HG03159 (cell line): ENCODE measurements around the gene BIRC7.
"Not testable (repeated sequence)": the region's sequence is repeated elsewhere in the genome, so short reads cannot be mapped to it uniquely, and the experiment has no call there.

Experiments
- ATAC-seq: cut with Tn5 transposase; IDR thresholded peaks from one replicate; pipeline ENCODE4 v1.9.1; 2021; ENCODE audit warnings: mild to moderate bottlenecking, moderate library complexity; ENCODE audit not compliant: unreplicated experiment

BIRC7 gene

DNA sequence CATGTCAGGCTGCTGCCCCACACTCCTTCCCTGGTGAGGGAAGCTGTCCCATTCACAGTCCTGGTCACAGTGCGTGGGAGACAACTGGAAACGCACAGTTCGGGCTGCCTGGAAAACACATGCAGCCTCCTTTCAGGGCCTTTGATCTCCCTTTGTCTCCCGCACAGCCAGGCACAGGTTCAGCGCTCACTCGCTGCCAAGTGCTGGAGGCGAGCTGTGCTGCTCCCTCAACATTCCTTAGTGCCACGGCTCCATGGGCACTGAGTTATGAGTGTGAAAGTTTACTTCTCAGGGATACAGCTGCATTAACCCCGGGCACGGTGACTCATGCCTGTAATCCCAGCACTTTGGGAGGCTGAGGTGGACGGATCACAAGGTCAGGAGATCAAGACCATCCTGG lies 28.8 kb upstream of the BIRC7 start:
- ATAC-seq = no peak

DNA sequence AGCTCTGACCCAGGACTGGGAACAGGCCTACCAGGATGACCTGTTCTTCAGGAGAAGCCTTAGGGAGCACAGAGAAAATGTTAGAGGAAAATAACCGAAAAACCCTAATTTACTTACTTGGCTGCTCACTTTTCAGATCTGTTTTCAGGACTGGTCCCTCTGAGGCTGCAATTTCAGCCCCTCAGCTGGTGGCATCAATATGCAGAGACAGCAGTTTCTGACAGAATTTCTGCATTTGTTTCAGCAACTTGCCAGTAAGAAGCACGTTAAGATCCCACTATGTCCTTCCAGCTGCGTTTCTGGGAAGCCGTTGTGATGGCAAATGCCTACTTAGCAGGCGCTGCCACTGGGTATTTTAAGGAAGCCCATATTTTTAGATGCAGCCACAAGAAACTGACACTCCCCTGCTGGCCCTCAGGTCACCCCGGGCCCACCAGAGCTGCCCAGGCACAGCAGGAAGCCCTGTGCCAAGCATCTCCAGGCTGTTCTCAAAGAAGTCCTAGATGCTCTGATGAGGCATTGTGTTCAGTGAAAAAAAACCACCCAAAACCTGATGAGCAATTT lies 27.3 kb upstream of the BIRC7 start:
- ATAC-seq = no peak

DNA sequence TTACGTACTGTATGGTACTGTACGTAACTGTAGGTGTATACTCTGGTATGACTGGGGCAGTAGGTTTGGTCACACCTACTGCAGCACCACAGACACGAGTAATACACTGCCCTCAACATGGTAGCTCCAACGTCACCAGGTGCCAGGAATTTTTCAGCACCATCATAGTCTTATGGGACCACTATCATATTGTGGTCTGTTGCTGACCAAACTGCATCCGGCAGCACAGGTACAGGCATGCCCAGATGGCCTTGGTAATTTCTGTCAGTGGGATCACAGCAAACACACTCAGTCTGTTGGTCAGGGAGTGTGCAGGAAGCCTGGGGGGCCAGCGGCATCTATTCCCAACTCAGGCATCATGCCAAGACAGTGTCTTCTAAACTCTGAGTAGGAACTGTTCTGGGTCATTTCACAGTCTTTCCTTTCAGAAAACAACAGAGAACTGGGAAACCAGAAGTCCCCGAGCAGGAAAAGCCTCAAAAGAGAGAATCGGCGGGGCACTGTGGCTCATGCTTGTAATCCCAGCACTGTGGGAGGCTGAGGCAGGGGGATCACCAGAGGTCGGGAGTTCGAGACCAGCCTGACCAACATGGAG lies 25.6 kb upstream of the BIRC7 start:
- no peak for ATAC-seq

DNA sequence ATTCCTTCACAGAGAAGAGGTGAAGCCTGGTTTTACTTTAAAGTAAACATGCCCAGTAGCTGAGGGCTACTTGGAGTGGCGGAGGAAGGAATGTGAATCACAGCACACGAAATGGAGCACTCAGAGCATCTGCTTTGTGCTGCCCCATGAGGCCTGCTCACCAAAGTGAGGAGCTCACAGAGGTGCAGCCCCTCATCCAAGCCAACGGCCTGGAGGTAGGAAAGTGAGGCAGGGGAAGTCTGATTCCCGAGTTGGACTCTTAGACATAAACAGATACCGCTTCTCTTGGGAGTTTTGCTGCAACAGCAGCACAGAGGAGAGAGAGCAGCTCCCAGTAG lies 23.3 kb upstream of the BIRC7 start:
- ATAC-seq = no peak

DNA sequence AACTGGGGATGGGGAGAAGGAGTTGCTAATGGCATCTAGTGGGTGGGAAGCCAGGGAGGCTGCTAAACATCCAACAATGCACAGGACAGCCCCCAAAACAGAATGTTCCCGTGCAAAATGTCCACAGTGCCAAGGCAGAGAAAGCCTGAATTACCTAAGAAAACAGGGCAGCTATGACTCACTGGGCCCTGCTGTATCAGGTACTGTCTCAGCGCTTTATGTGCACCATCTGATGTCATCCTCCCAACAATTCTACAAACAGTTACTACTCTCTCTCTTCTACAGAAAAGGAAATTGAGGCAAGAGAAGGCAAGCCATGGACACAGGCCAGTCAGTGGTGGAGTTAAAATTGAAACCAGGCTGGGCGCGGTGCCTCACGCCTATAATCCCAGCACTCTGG lies 22.9 kb upstream of the BIRC7 start:
- no peak for ATAC-seq

DNA sequence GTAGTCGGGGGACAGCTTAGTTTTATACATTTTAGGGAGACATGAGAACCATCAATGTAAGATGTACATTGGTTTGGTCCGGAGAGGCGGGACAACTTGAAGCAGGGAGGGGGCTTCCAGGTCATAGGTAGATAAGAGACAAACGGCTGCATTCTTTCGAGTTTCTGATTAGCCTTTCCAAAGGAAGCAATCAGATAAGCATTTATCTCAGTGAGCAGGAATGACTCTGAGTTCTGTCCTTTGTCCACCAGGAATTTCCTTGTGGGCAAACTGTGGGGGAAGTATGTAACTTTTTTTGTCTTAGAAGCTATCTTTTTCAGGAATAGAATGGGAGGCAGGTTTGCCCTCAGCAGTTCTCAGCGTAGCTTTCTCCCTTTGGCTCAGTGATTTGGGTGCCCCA lies 21.2 kb upstream of the BIRC7 start:
- no peak for ATAC-seq

DNA sequence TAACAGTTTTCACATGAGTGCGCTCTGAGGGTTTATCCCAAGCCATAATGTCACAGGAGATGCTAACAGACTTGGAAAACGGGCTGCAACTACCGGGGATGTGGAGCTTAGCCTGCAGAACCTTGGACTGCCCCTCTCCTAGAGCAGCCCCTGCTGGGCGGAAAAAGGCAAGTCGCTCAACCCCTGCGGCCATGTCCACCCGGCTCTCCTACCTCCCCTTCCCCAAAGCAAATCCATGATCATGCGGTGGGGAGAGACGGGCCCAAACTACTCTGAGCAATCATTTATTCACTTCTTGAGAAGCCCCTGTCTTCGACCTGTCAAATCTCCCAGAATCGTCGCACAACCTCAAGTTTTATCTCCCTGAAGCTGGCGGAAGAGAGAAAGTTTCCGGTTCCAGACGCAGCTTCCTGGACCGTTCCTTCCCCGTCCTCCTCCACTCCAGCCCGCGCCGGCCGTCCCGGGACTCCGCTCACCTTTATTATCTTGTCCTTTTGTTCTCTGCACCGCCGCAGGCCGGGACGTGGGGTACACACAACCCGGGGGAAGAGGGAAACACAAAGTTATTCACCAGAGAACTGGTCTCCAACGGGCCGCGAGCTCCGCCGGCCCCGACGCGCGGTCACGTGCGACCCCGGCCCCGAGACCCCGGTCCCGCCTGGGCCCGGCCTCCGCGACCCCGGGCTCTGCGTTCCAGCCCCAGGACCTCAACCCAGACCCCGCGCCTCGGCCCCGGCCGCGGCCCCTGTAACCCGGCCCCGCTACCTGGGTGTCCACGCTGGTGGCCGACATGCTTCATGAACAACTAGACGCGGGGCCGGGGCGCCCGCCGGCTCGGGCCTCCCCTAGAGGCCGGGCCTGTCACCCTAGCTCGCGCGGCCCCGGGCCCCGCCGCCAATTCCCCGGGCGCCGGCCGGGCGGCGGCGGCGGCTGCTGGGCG lies 20.3 kb upstream of the BIRC7 start:
- ATAC-seq = peak; percentile 19

DNA sequence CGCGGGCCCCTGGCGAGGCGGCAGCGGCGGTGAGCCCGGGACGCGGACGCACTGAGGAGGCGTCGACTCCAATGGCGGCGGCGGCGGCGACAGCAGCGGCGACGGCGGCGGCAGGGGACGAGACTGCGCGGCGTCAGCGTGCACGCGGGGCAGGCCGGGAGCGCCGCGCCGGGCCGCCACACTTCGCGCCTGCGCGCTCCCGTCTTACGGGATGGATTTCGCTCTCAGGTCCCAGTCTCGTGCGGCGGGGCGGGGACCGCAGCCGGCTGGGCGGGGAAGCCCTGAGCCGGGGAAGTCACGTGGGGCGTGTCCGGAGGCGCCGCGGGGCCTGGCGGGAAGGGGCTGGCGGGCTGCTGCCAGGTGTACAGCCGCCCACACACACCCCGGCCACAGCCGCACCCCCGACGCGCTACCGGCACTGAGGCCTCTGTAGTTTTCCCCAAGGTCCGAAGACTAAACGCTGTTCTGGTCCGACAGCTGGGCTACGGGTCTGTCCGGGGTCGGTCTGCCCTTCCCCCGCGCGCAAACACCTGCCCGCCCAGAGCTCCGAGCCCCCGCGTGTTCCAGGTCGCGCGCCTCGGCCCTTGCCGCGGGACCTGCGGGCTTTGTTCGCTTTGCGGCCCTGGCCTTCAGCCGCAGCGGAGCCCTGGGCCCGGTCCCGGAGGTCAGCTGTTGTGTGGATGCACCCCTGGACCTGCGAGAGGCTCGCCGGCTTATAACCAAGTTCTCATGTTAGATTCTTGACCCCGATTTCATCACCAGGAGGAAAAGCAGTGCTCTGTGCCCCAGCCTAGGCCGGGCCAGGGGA lies 19.5 kb upstream of the BIRC7 start, which contains the start of gene YTHDF1:
Gene YTHDF1, minus strand, starts transcription at position 91 of the 808 bp plus-strand sequence. CDS start 239 bp downstream, outside the sequence.
- peak; percentile 83 for ATAC-seq

DNA sequence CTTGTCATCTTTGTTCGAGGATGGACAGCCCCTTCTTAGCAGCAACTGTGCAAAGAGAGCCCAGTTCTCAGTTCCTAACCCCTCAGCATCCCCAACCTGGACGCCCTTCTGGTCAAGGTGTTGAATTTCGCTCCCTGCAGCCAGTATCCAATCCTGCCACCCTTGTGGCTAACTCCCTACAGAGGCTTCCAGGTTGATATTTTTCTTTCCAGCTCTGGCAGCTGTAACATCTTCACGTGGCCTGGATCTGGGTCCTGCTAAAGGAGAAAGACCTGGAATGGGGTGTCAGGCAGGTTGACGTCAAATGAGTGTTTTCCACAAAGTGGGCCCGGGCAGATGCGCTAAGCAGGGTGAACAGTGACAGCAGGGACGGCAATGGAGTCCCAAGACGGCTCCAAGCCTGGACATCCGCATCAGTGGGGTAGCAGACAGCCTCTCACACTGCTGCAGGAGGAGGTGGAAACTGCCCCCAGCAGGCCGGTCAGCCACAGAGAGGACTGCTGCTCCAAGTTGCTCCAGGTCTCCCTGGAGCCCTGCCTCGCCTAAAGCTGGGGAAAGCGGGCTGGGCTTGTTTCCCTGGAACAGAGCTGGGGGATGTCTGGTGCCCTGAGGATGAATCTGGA lies 18.7 kb upstream of the BIRC7 start:
- no peak for ATAC-seq

DNA sequence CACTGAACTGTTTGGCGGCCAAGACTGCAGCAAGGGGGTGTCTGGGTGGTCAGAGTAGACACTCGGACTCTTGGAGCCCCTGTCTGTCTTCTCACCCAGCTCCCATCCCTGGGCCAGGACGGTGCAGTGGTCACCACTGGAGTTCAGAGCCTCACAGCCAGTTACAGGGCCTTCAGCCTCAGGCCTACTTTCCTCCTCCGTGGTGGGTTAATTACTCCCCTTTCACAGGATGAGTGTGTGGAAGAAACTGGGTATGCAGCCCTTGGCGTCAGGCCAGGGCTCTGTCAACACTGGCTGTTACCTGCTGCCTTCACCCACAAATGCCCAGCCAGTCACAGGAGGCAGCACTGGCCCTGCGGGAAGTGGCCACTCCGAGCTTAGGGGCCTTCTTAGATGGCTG lies 18.0 kb upstream of the BIRC7 start:
- no peak for ATAC-seq

DNA sequence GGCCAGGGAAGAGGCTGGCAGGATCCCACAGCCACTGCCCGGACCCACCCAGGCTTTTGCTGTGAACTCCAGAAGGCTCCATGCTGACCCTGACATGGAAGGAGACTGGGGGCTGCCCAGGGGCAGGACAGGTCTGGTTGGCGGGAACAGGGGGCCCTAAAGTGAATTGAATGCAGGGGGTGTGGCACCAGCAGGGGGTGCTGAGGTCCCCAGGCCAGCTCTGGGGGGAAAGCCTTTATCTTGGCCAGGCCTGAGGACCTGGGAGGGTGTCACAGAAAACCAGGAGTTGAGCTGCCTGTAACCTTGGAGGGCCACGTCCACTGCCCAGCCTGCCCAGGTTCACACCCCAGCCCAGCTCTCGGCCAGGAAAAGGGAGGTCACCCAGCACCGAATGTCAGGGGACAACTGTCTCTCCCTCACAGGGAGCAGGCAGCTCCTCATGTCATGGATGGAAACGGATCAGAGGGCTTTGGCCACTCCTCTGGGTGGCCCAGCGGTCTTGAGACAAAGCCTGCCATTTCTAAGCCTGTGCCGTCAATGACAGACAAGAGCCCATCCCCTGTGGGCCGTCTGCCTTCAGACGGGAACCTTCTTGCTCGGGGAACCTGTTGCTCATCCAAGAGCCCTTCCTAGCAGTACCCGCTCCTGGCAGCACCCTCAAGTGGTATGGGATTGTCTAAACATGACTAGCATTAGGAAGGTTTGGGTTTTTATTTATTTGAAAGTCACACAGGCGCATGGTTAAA lies 16.8 kb upstream of the BIRC7 start:
- ATAC-seq = no peak

DNA sequence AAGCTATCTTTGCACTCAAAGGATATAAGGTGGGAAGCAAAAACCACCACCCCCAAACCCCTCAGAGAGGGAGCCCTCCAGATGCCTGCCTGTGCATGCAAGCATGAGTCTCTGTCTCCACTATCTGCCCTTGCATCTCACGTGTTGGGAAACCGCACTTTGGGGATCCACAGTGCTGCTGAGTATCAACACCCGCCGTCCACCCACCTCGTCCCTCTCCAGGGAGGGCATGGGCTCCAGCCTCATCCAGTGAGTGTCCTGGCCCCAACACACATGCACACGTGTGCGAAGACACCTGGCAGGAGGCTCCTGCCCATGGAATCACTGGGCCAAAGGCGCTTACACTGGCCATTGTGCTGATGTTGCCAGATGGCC lies 16.3 kb upstream of the BIRC7 start:
- no peak for ATAC-seq

DNA sequence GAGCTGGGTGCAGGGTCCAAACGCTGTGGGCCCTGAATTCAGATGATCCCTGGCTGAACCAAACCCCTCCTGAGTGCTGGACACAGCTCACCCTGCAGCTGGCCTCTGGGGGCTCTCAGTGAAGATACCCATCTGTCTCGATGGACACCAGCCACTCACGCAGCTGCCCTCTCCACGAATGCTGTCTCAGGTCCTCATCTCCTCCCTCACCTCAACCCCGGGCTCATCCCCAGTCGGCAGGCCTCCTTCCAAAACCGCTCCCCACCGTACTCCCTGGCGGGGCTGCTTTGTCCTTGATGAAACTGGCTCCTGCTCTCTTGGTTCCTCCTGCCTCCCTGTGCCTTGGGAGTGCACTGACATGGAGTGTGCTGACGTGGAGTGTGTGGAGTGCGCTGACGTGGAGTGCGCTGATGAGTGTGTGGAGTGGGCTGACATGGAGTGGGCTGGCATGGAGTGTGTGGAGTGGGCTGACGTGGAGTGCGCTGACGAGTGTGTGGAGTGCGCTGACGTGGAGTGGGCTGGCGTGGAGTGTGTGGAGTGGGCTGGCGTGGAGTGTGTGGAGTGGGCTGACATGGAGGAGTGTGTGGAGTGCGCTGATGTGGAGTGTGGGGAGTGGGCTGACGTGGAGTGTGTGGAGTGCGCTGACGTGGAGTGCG lies 15.7 kb upstream of the BIRC7 start:
- ATAC-seq = no peak

DNA sequence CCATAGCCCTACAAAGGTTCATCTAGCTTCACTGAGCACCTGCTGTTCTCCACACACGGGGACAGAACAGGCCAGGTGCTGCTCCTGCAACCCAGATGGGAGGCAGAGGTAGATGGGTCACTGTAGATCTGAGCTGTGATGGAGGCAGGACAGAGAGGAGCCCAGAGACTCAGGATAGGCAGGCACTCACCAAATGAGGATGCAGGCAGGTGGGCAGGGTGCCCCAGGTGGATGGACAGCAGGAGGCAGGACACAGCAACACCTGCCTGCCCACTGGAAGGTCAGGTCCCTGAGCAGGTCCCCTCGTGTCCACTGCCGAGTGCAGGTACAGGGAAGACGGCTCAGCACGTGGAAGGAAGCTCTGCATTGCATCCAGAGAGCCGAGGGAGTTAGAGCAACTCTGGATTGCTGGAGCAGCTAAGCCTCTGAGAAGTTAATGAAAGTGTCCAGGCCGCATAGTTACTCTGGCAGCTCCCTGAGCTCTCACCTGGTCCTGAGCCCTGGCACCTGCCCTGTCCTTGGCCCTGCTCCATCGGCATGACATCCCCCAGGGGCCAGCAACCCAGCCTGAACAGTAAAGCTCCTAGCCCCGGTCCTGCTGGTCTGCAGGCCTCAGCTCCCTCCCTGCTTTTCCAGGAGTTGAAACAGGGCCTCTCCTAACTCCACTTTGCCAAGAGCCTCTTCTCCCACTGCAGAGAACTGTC lies 14.9 kb upstream of the BIRC7 start:
- no peak for ATAC-seq

DNA sequence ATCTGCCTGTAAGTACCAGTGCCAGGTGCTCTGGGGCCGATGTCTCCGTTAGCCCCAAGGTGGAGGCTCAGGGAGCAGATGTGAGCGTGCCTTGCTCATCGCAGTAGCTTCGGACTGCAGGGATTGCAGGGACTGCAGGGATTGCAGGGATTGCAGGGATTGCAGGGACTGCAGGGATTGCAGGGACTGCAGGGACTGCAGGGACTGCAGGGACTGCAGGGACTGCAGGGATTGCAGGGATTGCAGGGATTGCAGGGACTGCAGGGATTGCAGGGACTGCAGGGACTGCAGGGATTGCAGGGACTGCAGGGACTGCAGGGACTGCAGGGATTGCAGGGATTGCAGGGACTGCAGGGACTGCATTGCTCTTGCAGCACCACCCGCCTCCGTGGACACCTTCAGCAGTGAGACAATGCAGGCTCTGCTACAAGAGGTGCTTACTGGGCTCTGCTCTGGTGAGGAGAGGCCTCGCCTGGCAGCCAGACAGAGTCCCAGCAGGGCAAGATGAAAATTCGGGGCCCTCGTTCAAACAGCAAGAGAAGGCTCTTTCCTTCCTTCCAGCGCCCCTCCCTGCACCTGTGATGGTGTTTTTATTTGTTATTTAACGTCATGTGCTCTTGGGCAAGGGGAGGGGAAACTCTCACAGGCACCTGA lies 14.2 kb upstream of the BIRC7 start:
- ATAC-seq = not testable (repeated sequence)

DNA sequence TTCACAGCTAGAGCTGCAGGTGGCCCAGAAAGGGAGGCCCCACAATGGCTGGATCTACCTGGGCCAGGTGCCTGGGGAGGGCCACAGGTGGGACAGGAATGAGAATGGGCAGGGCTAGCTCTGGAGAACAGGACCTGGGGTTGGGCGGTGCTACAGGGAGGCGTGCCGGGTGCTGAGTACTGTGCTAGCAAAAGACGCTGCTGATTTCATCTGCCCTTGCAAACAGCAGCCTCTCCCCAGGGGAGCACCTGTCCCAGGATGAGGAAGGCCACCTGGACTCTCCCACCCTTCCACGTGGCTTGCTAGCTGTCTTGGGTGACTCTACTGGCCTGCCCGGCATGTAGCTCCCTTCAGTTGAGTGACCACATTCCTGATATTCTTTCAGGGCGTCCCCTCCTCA lies 13.2 kb upstream of the BIRC7 start:
- ATAC-seq = no peak

DNA sequence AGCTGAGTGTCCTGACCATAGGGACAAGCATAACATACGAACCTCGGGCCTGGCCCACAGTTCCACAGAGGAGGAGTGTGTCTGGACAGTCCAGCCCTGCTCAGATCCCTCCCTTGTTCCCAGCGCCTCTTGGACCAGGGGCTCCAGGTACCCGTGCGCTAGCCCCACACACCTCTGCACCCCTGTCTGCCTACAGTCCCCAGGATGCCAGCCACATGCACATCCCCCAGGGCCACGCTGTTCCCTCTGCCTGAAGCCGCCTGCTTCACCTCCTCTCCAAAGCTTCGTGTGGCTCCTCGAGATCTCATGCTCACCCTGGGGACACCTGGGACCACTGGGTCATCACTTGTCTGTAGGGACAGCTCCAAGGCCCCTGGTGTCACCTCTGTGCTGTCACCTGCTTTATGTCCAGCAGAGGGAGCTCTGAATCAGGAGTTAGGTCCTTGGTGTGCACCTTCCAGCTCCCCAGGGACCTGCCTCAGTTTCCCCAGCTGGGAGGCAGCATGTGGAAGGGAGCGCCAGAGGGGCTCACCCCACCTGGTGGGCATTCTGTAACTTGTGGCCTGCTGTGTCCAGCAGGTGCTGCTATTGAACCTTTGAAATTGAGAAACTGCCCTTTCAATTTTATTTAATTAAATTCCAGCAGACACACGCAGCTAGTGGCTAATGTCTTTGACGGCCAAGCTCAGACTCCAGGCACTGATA lies 12.4 kb upstream of the BIRC7 start:
- no peak for ATAC-seq

DNA sequence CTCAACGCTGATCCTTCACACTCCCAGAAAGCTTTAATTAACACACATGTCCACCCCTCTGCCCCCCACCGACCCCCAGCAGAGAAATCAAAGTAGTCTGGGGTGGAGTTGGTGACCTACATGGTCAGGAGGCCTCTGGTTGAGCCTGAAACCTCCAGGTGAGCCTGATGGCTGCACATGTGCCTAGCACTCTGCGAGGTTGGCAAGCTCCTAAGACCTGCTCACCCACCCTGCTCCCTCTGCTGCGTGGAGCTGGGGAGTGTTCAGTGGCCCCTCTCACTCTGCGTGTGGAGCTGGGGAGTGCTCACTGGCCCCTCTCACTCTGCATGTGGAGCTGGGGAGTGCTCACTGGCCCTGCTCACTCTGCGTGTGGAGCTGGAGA lies 11.9 kb upstream of the BIRC7 start:
- ATAC-seq = no peak
